HG02571 (cell line): ENCODE data around the gene OR51S1.
"Not testable (repeated sequence)": the region's sequence is repeated elsewhere in the genome, so short reads cannot be mapped to it uniquely, and the experiment has no call there.

Source experiments
- ATAC-seq: cut with Tn5 transposase; IDR thresholded peaks from one replicate; pipeline ENCODE4 v1.9.1; 2021; ENCODE audit warnings: mild to moderate bottlenecking, moderate library complexity; ENCODE audit not compliant: unreplicated experiment

Gene OR51S1

DNA sequence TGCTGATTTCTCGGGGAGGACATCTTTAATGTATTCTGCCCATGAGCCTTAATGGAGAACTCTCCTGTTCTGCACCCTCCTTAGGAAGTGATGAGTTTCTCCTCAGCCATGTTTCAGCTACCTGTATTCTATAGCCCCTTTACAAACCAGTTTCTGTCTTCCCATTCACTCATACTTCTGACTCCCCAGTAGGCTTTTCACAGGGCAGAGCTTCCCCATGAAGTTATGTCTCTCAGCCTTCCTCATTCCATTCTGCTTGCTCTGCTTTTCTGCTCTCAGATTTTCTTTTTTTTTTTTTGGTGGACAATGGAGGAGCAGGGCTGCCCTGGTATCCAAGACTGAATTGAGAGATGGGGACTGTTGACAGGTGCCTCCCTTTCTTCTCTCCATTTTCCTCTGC lies 40.5 kb downstream of the OR51S1 start:
- ATAC-seq = no peak

DNA sequence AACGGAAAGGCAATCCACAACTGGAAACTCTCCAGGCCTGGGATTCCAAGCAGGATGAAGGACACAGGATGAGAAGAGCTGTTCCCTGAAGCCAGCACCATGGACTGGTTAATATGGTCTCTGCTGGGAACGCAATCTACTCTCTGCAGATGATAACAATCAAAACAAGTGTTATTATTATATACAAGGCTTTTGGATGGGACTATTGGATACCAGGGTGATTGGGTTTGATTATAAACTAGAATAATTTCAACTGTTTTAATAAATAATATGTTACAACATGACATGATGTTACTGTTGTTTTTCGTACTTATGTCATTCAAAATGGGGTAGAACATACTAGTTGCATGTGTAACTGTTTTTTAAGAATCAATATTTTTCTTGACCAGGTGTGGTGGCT lies 44.7 kb downstream of the OR51S1 start, which contains the start of gene OR52R1:
Gene OR52R1, minus strand, starts transcription at position 101 of the 400 bp plus-strand sequence. Its CDS starts 0 bp downstream, at position 101.
- ATAC-seq = no peak

GRCh38 chr11:4801316-4801715 lies 47.7 kb downstream of the OR51S1 start:
- not testable (repeated sequence) for ATAC-seq

GRCh38 chr11:4798427-4799183 lies 50.4 kb downstream of the OR51S1 start:
- ATAC-seq = no peak
